ENCODE results near the gene RAB5IF. TPM values are rescaled to one million over a fixed set of nuclear protein-coding genes. Genes with fewer than 3 reads are reported as not detected.

Gene RAB5IF
- total and polyA plus RNA-seq, 9 of the 15 experiments (the other 6 are each of a cell fraction or from before 2014, with no cell fraction given), result 26.5 to 198 (median 134) TPM

DNA sequence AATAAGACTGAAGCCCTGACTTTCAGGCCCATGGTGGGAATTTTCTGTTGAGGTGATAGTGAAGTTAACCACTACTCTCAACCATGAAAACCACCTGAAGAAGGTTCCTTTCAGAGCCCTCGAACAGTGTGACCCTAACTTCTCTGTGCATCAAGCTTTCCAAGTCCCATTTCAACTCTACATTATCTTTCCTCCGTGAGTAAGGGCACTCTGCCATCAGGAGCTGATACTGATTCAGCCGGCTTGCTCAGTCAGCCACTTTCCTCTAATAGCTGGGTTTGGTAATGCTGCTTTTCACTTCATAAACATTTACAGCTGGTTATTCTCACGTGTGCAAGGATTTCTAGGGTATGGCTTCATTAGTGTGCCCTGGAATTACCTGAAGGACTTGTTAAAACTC is 51.2 kb downstream of the RAB5IF start:
- no TSS peak for BruUV-seq (replicated peaks)
- Histone ChIP-seq H3K27me3 (ENCODE audit: control insufficient read depth in 2 of 2, insufficient read depth in 2 of 2, low read length in 2 of 2) (no peaks in the 10 kb centered on the region), H3K27ac (ENCODE audit: extremely low read depth, low read depth, low read length) (no peak overlapping the region), H3K36me3 (ENCODE audit: control insufficient read depth, insufficient read depth, low read length) (peaks cover 12% of the 10 kb centered on the region; the same call in 2 of the 3 replicates), H2AFZ (ENCODE audit: low read depth, low read length) (no peak overlapping the region), H3K4me1 (replicated peaks in 1 of 2; ENCODE audit: control insufficient read depth in 2 of 2, insufficient read depth in 2 of 2, low read length in 2 of 2) (no peaks in the 10 kb centered on the region), H3K4me2 (ENCODE audit: insufficient read depth, low read length) (no peak overlapping the region), H3K9me3 (replicated peaks; ENCODE audit: control insufficient read depth, insufficient read depth, low read depth, low read length) (no peaks in the 10 kb centered on the region), H3K79me2 (ENCODE audit: control insufficient read depth, insufficient read depth, low read length) (no peaks in the 10 kb centered on the region), H3K4me3 (no peak overlapping the region), H4K20me1 (replicated peaks; ENCODE audit: control insufficient read depth, insufficient read depth, low read length) (no peaks in the 10 kb centered on the region), H3K9me1 (ENCODE audit: control insufficient read depth, insufficient read depth, low read length) (no peaks in the 10 kb centered on the region), H3K9ac (ENCODE audit: insufficient read depth in 1 of 2, low read depth in 2 of 2, low read length in 2 of 2) (no peak overlapping the region)
- in situ Hi-C loops (cut with MboI) (no loop called here), intact Hi-C loops (cut with micrococcal nuclease) (no loop called here)
- WGBS (ENCODE audit: insufficient coverage, low coverage, missing lambda C conversion rate), result 38% methylated on average over 4 of the region's 4 CpGs
- DNase-seq (ENCODE audit: extremely low read depth in 1 of 4, low spot score in 3 of 4) (no peak), ATAC-seq (no peak), FAIRE-seq (no peak)
- ChIA-PET POLR2A (interaction anchor here (0.7 to 1.2 kb wide), 2 partner anchors 14 to 559 kb away, joined by 3 to 4 read pairs; no protein-coding TSS in a partner anchor), CTCF (ENCODE audit: low intra/inter-chr PET ratio) (no interaction called here)
- TF ChIP-seq L3MBTL2 (IDR thresholded peaks at IDR 0.05) (no peak), PTBP1 (IDR thresholded peaks at IDR 0.05; ENCODE audit: low read depth, low read length) (no peak), E2F3 (CRISPR knock-in tag; IDR thresholded peaks at IDR 0.05) (no peak), ZNF384 (IDR thresholded peaks at IDR 0.05; ENCODE audit: low read depth, low read length) (no peak), RBM22 (IDR thresholded peaks at IDR 0.05; ENCODE audit: low read depth, low read length, poor library complexity, severe bottlenecking) (no peak), PHF20 (IDR thresholded peaks at IDR 0.05; ENCODE audit: partially characterized antibody) (no peak), PHF8 (IDR thresholded peaks at IDR 0.05; ENCODE audit: borderline replicate concordance, low read length) (no peak), C11orf30 (IDR thresholded peaks at IDR 0.05; ENCODE audit: low read depth) (no peak)
- TF ChIP-seq, protein P1, sequence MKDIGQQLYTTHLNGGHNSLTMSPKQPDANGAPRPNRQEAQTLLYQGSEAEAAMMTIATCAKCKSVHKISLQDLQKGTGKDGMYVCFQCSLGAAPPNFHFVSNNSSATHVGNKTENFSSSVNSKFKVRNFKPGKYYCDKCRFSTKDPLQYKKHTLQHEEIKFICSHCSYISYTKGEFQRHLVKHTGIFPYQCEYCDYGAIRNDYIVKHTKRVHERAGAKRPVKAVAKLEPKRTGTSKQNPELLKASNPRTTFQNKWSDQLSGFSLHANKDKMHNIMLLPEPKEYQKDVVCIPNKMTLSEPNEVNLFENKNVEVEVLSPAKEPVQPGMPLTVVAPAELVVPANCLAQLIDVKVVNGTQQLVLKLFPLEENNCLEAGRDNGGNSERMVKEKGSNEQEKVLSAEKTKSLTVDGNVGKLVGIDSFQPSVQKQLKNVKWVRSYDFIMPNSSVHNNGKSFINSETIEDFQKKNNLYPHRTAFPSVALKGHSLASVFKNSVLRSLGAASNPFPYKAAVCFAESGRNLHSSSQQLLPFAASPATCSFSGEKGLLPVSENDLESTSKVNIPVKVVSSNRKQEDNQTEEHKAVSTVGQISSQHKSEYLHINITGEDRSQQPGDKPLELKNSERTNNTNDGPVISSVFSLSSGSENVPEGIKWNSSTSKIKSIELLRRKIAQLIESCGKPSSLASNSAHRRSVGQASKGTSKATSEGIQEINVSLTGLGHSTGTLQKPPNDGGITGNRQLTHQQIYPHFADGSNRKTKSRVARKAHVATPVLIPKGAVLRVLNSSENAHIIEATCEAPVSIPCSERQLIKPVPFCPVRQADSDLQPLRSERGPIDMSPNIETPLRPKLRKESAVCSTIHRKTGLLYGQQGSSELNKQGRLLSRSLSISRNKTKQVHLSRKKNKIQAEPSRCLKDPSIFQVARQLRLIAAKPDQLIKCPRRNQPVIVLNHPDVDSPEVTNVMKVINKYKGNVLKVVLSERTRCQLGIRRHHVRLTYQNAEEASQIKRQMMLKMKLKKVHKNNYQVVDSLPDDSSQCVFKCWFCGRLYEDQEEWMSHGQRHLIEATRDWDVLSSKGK (CRISPR knock-in tag; IDR thresholded peaks at IDR 0.05), result no peak
- TF ChIP-seq, protein P2, sequence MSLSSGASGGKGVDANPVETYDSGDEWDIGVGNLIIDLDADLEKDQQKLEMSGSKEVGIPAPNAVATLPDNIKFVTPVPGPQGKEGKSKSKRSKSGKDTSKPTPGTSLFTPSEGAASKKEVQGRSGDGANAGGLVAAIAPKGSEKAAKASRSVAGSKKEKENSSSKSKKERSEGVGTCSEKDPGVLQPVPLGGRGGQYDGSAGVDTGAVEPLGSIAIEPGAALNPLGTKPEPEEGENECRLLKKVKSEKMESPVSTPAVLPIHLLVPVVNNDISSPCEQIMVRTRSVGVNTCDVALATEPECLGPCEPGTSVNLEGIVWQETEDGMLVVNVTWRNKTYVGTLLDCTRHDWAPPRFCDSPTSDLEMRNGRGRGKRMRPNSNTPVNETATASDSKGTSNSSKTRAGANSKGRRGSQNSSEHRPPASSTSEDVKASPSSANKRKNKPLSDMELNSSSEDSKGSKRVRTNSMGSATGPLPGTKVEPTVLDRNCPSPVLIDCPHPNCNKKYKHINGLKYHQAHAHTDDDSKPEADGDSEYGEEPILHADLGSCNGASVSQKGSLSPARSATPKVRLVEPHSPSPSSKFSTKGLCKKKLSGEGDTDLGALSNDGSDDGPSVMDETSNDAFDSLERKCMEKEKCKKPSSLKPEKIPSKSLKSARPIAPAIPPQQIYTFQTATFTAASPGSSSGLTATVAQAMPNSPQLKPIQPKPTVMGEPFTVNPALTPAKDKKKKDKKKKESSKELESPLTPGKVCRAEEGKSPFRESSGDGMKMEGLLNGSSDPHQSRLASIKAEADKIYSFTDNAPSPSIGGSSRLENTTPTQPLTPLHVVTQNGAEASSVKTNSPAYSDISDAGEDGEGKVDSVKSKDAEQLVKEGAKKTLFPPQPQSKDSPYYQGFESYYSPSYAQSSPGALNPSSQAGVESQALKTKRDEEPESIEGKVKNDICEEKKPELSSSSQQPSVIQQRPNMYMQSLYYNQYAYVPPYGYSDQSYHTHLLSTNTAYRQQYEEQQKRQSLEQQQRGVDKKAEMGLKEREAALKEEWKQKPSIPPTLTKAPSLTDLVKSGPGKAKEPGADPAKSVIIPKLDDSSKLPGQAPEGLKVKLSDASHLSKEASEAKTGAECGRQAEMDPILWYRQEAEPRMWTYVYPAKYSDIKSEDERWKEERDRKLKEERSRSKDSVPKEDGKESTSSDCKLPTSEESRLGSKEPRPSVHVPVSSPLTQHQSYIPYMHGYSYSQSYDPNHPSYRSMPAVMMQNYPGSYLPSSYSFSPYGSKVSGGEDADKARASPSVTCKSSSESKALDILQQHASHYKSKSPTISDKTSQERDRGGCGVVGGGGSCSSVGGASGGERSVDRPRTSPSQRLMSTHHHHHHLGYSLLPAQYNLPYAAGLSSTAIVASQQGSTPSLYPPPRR (CRISPR knock-in tag; IDR thresholded peaks at IDR 0.05; ENCODE audit: borderline replicate concordance), result no peak
- TF ChIP-seq, protein P3, sequence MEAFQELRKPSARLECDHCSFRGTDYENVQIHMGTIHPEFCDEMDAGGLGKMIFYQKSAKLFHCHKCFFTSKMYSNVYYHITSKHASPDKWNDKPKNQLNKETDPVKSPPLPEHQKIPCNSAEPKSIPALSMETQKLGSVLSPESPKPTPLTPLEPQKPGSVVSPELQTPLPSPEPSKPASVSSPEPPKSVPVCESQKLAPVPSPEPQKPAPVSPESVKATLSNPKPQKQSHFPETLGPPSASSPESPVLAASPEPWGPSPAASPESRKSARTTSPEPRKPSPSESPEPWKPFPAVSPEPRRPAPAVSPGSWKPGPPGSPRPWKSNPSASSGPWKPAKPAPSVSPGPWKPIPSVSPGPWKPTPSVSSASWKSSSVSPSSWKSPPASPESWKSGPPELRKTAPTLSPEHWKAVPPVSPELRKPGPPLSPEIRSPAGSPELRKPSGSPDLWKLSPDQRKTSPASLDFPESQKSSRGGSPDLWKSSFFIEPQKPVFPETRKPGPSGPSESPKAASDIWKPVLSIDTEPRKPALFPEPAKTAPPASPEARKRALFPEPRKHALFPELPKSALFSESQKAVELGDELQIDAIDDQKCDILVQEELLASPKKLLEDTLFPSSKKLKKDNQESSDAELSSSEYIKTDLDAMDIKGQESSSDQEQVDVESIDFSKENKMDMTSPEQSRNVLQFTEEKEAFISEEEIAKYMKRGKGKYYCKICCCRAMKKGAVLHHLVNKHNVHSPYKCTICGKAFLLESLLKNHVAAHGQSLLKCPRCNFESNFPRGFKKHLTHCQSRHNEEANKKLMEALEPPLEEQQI (IDR thresholded peaks at IDR 0.05), result no peak

Measured in K562 (cell line).